Kidney capillary endothelial cell (primary cell): ENCODE data around the gene NSMCE1.
A peak's percentile ranks its signal among the peaks of the same experiment; 100 is the strongest.

ENCODE experiments used
- DNase-seq: peaks from one replicate; pipeline ENCODE4 v3.0.0-alpha.2; 2018; ENCODE audit warnings: low spot score

The NSMCE1 gene

DNA sequence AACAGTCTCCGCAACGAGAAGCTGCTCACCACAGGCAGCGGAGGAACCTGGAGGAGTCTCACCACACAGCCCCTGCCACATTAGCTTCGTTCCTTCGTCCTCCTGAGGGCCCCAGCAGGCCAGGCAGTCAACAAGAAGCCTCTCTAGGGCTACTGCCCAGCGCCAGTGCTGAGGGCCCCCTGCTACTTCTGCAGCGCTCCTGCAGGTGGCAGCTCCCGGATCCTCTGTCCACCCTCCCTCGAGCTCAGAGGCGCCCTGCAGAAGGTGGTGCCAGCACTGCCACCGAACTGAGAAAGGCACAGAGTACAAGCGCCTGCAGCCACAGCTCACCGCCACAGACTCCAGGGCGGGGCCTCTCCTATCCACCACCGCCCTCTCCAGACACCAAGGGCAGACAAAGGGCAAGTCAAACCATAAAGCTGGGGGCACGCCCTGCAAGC, 38.0 kb downstream of the NSMCE1 start:
- DNase-seq = no peak

DNA sequence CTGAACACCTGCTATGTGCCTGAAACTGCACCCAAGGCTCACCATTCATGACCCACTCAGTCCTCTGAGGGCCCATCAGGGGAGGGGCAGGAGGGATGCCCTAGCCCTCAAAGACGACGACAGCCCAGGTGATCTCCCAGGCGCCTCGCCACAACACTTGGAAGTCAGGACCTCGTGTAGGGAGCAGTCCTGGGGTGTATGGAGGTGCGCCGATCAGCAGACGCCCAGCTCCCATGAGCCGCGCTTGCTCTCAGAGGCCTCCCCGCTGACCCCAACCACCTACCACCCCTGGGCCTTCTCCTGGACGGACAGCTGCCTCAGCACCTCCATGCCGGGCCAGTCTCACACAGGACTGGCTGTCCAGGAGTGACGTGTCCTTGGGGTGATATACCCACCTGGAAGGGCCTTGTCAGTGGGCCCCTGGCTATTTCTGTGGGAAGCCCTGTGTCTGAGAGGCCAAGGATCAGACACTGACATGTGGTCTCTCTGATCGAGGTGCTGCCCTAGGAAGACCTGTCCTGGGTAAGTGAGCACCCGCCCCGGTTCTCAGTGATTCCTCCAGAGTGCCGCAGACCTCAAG, 38.6 kb downstream of the NSMCE1 start:
- DNase-seq = no peak

DNA sequence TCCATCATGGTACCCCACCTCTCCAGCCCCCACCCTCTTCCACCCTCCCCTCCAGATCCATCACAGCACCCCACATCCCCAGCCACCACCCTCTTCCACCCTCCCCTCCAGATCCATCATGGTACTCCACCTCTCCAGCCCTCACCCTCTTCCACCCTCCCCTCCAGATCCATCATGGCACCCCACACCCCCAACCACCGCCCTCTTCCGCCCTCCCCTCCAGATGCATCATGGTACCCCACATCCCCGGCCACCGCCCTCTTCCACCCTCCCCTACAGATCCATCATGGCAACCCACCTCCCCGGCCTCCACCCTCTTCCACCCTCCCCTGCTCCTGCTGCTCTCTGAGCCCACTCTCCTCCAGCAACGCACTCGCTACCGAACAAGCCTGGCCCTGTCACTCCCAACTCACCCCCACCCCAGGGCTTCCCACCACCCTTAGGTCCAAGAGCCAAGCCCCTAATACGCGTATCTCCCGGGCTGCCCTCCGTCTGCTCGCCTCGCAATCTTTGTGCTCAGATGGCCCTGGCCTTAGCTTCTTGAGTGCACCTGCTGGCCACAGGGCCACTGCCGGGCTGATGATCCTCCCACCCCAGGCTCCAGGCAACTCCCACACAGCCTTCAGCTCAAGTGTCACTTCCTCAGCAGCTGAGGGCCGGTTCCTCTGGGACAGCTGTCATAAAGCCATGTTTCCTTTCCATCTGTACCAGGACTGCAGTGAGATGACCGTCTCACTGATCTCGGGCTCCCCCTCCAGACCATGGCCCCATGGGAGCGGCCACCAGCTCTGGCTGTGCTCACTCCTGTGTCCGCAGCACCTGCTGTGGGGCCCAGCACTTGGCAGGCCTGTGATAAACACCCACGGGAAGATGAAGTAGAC, 39.7 kb downstream of the NSMCE1 start:
- peak; percentile 65 for DNase-seq

DNA sequence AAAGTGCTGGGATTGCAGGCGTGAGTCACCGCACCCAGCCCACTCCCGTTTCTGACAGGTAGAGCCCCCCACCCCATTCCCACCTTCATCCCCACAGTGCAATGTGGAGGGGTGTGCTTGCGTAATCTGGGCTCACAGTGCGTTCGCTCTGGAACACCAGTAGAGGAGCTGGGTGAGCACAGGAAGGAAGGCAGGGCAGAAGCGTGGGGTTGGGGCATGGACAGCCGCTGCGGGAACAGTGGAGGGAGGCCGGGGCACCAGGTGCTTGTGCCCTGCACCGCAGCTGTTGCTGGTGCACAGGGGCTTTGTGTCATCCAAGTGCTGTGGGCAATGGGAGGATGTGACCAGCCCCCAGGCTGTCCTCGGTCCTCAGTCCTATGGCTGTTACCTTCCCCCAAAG, 40.5 kb downstream of the NSMCE1 start:
- no peak for DNase-seq

DNA sequence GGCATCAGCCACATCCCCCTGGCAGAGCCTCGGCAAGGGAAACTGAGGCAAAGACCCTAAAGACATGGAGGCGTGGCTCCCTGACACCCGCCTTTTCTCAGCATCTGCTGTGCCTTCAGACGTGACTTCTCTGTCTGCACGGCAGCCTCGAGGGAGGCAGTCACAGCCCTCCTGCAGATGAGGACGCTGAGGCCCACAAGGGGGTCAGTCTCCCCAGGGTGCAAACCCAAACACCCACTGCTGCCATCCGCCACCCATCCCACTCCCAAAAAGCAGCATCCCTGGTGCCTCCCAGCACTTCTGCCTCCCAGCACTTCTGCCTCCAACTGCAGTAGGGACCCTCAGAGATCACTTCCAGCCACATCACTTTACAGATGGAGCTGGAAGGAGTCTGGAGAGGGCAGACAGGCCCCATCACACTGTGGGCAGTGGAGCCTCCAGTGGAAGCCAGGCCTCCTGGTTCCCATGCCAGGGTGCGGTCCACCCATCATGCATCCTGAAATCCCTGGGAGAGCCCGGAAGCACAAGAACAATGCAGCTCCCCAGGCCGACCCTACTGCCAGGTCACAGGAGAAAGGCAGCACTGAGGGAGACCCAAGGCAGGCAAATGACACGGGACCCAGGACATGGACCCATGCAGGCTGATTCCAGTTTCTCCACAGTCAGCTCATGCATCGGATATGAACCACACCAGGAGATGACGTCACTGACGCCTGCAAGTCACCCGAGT, 41.4 kb downstream of the NSMCE1 start:
- no peak for DNase-seq

DNA sequence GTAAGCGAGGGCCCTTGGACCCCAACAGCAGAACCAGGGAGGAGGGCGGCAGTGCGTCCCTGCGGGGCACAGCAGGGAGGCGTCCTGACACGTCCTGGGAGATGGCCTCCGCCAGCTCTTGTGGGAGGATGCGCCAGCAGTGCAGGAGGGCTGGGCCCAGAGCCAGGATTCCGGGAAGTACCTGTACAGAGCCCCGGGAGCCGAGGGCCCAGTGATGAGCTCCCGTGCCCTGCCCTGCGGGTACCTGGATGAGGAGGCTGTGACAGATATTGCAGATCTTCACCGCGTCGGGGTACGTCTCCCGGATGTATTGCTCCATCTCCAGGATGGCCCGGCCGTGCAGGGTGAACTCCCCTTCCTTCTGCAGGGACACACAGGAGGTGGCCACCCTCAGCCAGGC, 42.1 kb downstream of the NSMCE1 start:
- no peak for DNase-seq

DNA sequence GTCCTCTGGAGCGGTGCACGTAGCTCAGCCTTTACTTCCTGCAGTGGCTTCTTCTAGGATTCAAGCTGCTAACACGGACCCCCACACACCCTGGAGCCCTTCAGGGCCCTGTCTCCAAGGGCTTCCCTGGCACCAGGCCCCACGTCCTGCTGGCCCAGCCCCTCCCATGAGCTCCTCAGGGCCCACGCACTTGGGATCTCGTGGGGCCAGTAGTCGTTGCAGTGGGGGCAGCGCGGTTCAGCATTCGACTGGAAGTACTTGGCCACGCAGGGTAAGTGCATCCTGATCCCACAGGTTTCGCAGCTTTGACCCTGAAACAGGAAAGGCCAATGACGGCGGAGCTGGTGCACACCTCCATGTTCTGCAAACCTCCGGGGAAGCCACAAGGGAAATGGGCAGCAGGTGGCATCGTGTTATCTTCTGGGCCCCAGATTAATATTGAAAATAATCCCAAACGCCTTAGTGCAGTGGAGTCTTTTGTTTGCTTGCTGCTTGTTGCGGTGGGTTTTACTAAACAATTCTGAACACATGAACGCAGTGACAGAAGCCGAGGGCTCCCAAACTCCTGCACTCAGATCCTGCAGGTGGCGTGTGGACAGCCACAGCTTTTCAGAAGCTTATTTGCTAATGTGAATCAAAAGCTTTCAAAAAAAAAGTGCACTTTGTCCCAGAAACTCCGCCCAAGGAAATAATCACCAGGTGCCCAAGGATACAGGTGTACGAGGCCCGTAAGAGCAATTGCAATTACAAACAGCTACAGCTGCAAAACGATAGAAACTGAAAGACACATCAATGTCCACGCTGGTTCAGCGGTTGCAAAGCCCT, 42.8 kb downstream of the NSMCE1 start:
- no peak for DNase-seq

DNA sequence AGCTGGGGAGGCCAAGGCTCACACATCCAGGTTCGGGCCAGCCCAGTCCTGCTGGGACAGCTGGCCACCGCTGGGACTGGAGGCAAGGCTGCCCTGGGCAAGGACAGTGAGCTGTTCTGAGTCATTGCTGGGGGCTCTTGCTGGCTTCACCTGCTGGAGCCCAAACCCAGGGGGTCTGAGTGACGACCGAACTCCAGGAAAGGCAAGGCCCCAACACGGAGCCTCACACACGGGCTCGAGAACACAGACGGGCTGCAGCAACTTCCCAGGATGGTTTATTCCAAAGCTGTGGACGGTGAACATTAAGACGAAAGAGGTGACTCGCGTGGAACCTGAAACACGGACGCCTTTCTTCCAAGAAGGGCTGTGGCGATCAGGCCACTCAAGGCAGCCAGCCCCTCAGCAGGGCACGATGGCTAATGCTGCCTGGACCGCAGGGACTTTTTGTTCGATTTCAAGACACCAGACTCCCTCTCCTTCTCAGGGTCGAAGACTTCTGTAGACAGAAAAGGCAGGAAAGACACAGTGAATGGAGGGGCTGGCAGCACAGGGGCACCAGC, 43.8 kb downstream of the NSMCE1 start:
- no peak for DNase-seq

DNA sequence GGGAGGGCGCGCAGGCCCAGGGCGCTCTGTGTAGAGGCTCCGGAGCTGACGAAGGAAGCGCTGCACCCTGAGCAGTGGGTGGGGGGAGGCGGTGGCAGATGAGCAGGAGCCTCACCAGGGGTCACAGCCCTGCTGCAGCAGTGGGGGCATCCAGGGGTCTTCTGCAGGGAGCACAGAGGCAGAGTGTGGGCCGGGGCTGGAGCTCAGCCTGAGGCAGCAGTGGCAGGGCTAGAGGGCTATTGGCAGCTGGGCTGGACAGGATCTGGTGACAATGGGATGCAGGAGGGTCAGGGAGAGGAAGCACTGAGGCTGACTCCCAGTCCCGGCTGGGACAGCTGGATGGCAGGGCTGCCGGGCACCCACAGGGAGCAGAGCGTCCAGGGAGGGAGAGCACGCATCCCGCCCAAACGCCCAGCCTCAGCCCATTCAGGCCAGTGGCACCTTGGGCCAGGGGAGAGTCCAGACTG, 44.3 kb downstream of the NSMCE1 start:
- no peak for DNase-seq

DNA sequence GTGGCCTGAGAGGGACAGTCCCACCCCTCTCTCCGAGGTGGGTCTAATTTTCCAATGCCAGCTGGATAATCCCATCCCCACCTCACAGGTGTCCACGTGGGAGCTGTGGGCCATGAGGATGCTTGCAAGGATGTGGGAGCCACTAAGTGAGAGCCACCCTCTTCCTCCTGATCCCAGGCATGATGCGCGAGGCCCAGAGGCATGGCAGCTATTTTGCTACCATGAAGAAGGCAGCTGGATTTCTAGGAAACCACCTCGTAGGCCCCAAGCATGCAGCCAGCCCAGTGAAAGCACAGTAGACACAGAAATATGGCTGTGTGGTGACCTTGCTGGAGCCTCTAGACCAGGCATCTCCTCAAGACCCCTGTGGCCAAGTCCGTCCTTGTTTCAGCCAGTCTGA, 44.9 kb downstream of the NSMCE1 start:
- no peak for DNase-seq

DNA sequence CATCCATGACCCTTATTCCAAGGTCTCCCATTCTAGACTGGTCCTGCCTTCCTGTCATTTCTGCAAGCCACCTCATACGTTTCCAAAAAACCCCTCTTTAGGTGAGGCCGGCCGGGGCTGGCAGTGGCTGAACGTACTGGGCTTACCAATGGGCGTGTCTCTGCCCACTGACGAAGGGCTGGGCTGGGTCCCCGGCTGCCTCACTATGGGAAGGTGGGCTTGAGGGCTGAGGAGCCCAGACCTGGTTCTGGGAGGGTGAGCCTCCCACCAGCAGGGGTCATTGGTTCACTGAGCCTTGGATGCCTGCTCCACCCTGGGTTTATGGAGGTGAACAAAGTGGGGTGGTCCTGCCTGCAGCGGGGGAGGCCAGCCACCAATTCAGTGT, 45.4 kb downstream of the NSMCE1 start:
- no peak for DNase-seq

DNA sequence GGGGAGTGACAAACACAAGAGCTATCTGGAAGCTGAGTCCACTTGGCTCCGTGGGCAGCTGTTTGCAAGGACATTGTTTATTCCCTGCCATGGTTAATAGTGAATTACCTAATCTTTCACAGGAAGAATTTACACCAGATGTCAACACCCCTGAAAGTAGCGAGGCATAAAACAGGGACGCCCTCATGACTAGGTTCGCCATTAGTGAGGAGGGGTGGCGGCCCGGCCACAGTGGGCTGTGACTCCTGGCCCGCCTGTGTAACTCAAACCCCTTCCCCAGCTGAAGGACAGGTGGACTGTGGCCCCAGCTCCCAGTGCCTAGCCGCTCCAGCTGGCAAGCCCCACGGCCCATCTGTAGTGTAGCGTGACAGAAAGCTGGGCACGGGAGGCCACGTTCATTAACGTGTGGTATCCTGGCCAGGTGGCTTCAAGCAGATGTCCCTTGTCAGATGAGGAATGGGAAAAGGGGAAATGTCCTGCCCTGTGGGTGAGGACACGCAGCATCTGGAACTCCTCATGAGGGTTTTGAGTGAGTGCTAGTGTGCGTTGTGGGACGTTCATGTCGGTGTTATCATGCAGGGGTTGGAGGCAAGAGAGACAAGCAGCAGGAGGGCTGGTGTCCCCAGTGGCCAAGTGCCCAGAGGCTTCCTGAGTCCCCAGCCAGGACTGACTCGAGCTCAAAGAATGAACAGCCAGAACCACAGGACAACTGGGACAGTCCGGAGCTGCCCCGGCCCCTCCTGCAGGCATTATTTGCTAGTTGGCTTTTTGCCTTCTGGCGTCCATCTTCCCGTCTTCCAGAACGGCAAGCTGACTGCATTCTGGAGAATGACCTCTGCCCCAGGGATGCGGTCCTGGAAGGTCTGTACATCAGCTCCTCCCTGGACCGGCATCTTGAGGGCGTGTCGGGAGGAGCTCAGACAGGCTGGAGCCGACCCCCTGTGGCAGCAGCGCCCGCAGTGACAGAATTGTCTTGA, 46.0 kb downstream of the NSMCE1 start:
- no peak for DNase-seq

DNA sequence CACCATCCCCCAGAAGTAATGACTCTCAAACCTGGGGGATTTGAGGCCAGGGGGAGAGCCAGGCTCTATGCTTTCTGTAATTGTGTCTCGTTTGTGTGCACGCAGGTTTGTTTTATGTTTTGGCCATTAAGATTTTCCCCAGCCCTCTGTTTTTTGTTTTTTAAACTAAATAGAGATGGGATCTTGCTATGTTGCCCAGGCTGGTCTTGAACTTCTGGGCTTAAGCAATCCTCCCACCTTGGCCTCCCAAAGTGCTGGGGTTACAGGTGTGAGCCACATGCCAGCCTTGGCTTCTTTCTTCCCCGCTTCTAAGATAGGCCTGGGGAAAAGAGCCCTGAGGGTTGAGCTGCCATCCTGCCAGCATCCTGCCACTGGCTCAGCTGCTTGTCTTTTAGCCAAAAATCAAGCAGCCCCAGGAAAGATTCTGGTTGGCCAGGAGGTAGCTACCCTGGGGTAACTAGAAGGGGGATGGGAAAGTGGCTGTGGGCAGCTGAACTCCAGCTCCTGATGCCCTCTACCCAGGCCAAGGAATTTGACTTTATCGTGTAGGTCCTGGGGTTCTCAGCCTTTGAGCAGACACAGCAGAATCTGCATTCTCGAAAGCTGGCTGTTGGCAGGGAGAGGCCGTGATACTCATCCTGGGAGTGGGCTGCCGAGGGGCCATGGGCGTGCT, 46.9 kb downstream of the NSMCE1 start:
- DNase-seq = no peak

DNA sequence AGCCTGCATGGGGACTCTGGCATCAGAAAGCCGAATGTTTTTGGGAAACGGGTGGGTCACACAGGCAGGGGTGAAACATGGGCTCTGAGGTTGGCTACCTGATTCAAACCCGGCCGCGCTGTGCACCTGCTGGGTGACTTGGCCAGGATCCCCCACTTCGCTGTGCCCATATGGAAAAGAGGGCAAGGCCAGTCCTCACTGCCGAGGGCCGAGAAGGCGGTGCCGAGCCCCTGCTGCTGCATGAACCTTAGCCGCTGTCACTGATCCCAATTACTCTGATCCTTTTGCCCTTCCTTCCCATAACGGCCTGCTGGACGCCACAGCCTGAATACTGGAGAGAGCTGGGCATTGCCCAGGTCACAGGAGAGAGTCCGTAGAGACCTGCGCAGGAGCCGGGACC, 47.6 kb downstream of the NSMCE1 start:
- no peak for DNase-seq

DNA sequence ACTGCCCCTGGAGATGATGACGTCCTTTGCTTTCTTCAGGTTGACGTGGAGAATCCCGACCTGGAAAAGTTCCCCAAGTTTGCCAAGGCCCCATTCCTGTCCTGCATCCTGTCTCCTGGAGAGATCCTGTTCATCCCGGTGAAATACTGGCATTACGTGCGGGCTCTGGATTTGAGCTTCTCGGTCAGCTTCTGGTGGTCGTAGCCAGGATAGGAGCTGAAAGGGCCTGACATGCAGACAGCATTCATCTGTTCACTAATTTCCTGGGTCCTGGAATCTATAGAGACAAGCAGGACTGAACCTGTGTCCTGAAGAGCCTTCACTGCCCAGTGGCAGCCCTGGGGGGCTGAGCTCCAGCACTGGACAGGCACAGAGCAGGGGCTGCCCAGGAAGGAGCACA, 48.0 kb downstream of the NSMCE1 start:
- DNase-seq = no peak

DNA sequence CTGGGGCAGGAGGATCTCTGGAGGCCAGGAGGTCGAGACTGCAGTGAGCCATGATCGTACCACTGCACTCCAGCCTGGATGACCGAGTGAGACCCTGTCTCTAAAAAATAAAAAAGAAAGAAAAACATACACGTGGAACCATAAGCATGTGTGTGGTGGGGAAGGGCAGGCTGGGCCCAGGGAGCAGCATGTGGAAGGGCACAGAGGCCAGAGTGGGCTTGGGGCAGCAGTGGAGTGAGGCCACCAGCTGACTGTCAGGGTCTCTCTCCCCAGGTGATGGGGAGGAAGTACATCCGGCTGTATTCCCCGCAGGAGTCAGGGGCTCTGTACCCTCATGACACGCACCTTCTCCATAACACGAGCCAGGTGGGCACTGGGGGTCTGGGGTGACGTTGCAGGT, 48.5 kb downstream of the NSMCE1 start:
- no peak for DNase-seq

DNA sequence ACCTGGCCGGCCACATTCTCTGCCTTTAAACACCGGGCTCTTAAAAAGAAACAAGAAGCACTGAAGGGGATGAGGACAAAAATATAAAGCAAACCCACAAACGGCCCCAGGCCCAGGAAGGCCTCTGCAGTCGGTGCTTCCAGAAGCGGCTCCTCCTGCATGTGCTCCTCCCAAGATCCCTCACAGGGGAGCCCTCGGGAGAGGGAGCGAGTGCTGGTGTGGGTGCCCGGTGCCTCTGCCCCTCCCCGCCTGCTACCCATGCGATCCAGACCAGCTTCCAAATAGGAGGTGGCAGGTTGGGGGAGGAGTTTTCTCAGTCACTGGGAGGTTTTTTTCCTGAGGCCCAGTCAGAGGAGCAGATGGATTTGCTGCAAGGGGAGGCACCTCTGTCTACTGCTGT, 49.4 kb downstream of the NSMCE1 start:
- DNase-seq = no peak

DNA sequence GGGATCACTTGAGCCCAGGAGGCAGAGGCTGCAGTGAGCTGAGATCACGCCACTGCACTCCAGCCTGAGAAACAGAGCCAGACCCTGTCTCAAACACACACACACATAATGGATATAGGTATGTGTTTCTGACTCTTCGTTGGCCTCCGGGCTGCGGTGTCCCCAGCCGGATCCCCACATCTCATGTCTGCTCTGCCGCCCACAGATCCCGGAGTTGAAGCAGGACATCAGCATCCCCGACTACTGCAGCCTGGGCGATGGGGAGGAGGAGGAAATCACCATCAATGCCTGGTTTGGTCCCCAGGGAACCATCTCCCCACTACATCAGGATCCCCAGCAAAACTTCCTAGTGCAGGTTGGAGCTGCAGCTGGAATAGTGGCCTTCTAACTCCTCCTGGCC, 49.8 kb downstream of the NSMCE1 start:
- DNase-seq = no peak

DNA sequence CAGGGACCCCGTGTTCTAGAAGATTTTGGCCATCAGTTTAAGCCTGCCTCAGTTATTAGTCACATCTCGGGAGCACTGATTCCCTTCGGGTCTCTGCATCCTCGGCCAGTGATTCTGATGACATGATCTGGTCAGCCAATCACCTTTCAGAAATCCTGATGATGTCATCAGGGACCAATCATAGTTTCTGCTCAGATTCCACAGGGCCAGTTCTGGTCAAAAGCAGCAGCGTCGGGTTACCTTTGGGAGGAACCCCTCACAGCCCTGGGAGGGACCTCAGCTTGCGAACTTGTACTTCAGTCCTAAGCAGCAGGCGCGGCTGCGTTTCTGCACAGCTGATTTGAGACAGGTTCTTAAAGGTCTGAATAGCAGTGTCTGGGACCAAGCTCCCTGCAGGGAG, 51.3 kb downstream of the NSMCE1 start:
- DNase-seq = no peak

DNA sequence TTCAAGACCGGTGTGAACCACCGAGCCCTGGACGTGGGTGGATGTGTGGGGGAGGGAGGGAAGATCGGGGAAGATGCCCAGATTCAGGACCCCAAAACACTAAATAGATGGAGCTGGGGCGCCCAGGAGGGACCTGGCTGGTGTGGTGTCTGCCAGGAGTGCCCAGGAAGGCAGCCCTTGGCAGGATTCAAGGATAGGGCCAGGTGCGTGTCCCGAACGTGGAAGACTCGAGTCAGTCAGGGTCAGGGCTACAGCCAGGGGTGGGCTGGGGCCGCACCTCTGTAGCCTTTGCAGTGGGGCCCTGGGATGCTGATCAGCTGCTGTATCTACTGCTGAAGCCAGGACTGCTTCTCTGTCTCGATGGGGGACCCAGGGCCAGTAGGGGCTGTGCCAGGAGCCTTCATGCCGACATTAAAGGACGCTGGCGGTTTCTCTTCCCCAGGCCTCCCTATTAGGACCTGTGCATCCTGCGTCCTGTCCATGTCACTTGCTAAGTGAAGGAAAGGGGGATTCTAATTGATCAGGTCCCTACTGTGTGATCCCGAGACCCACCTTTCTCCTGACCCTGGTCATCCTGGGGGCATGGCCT, 52.2 kb downstream of the NSMCE1 start:
- DNase-seq = no peak
